Spleen (tissue), 11 donors: ENCODE measurements around the gene KRT222. TPM values are rescaled to one million over a fixed set of nuclear protein-coding genes. Genes with fewer than 3 reads are reported as not detected.

ENCODE experiments used
- DNase-seq: peaks from one replicate; pipeline ENCODE4 v3.0.0-alpha.2; 2020
- H3K27ac ChIP-seq, 8 donors: fragments of 200-600 bp; sonication (generic) in 7 of 8; 1 replicate in 4 of 8; 2 replicates in 4 of 8; pipeline versions ENCODE4 v1.5.0 to v1.8.0; 2016 to 2021; ENCODE audit warnings: inconsistent platforms in 4 of 8, mild to moderate bottlenecking in 4 of 8, moderate library complexity in 1 of 8
- H3K27me3 ChIP-seq, 7 donors: fragments of 200-600 bp; sonication (generic) in 6 of 7; replicated peaks in 1 of 7; 1 replicate in 4 of 7; 2 replicates in 3 of 7; pipeline versions ENCODE4 v1.5.0 to v1.8.0; 2016 to 2021; ENCODE audit warnings: inconsistent platforms in 3 of 7, mild to moderate bottlenecking in 1 of 7
- H3K36me3 ChIP-seq, 6 donors: fragments of 200-600 bp; sonication (generic) in 5 of 6; 1 replicate in 4 of 6; 2 replicates in 2 of 6; pipeline versions ENCODE4 v1.5.0 to v1.8.0; 2016 to 2021; ENCODE audit warnings: inconsistent platforms in 2 of 6
- H3K4me1 ChIP-seq, 6 donors: fragments of 200-600 bp; sonication (generic) in 5 of 6; 1 replicate in 3 of 6; 2 replicates in 3 of 6; pipeline versions ENCODE4 v1.5.0 to v1.8.0; 2016 to 2021; ENCODE audit warnings: inconsistent platforms in 3 of 6
- H3K4me3 ChIP-seq, 8 donors: fragments of 200-600 bp; sonication (generic) in 7 of 8; 1 replicate in 4 of 8; 2 replicates in 4 of 8; pipeline versions ENCODE4 v1.5.0 to v1.8.0; 2016 to 2021; ENCODE audit warnings: inconsistent platforms in 4 of 8, mild to moderate bottlenecking in 4 of 8, moderate library complexity in 2 of 8
- H3K9me3 ChIP-seq, 8 donors: fragments of 200-600 bp; sonication (generic) in 7 of 8; 1 replicate in 4 of 8; 2 replicates in 4 of 8; pipeline versions ENCODE4 v1.5.0 to v1.8.0; 2016 to 2021; ENCODE audit warnings: inconsistent platforms in 4 of 8
- POLR2A ChIP-seq, 3 donors: fragments of 450-650 bp; IDR thresholded peaks; one replicate each; pipeline ENCODE4 v1.5.1; 2017; ENCODE audit warnings: antibody characterized with exemption in 3 of 3, mild to moderate bottlenecking in 1 of 3
- POLR2AphosphoS5 ChIP-seq, 3 donors: sonication (generic); formaldehyde crosslinking; IDR thresholded peaks; one replicate each; pipeline ENCODE4 v1.5.1; 2017; ENCODE audit warnings: antibody characterized with exemption in 3 of 3
- WGBS, 5 donors: extraction: QIAGEN DNeasy Blood & Tissue Kit in 3 of 5; methylation state at CpG; one replicate each; pipeline versions ENCODE4 v1.1.5 to v1.1.7; 2013 to 2018; 5-methylcytosine and 5-hydroxymethylcytosine counted together
- intact Hi-C: fragments of 100-400 bp; cut with DNase I; formaldehyde crosslinking; loops from one replicate; pipeline ENCODE4 v1.15.0; 2023; ENCODE audit warnings: low total_unique reads
- polyA plus RNA-seq, 3 donors: library from polyadenylated mRNA; stranded (reverse); fragments of 200-250 nt; gene quantifications; one replicate each; pipeline ENCODE4 v1.2.1, GENCODE V29; 2013
- total RNA-seq, 7 donors: library from RNA; depleted of rRNA in 3 of 7; stranded (reverse); fragments of >200 nt in 3 of 7; fragmentation: NEBNext Ultra II Directional in 4 of 7; extraction: Animal tissue kit (Norgen Biotek cat#: 25700) in 4 of 7; gene quantifications; one replicate each; pipeline versions ENCODE4 v1.1.0 to v1.2.1, GENCODE V29; 2016 to 2021
- TF ChIP-seq, protein P1 (sequence below), 11 experiments: fragments of 200-600 bp in 7 of 11; fragments of 450-650 bp in 4 of 11; sonication (generic) in 4 of 11; IDR thresholded peaks in 8 of 11; conservative IDR thresholded peaks in 3 of 11; 1 replicate in 7 of 11; 2 replicates in 4 of 11; pipeline versions ENCODE4 v1.4.0 to v1.8.0; 2016 to 2021; ENCODE audit warnings: antibody characterized with exemption in 11 of 11, inconsistent platforms in 4 of 11, mild to moderate bottlenecking in 1 of 11
- donor health status: healthy with polysubstance abuse.
- donor health status: DM: no; HTN: no; CAD: no; lungs with moderate emphysema.
- donor health status: DM: no; HTN: no; CAD: no.
- donor health status: Bipolar disorder and iron deficiency.
- donor health status: healthy.
- donor health status: DM: no; HTN: no; CAD: no.
- donor health status: DM: yes; HTN: yes; CAD: no.

KRT222 gene
- total and polyA plus RNA-seq, 10 donors = 2.2 to 13.7 (median 4.6) TPM

DNA sequence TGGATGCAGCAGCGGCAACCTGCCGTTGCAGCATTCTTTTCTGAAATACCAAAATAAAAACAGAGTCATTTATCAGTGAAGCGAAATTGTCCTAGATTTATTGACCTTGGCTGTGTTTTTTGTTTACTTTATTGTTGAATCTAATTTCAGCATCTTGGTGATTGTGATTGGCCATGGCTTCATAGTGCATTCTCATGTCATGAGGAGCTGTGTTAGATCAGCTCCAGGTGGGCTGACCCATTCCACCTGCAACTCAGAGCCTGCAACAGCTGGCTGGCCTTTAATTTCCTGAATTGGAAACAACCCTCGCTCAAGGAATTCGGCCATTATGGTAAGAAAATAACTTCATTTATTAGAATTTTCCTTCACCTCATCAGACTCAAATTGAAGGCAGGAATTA is 22.1 kb upstream of the KRT222 start:
- TF ChIP-seq POLR2AphosphoS5 (IDR thresholded peaks at IDR 0.05) (no peak), POLR2A (IDR thresholded peaks at IDR 0.05) (no peak)
- no peak for DNase-seq
- no peaks in the 10 kb centered on the region for H3K4me1 ChIP-seq
- peaks cover 0 to 20% (median 0%) of the 10 kb centered on the region in 7 donors for H3K27me3 ChIP-seq
- whole genome bisulfite sequencing, 5 donors = 83 to 90% (median 87%) methylated on average over 5 of the region's 5 CpGs
- H3K36me3 ChIP-seq = no peaks in the 10 kb centered on the region
- intact Hi-C loops = no loop called here
- no peak overlapping the region for H3K4me3 ChIP-seq
- no peak overlapping the region for H3K27ac ChIP-seq
- H3K9me3 ChIP-seq = no peaks in the 10 kb centered on the region

DNA sequence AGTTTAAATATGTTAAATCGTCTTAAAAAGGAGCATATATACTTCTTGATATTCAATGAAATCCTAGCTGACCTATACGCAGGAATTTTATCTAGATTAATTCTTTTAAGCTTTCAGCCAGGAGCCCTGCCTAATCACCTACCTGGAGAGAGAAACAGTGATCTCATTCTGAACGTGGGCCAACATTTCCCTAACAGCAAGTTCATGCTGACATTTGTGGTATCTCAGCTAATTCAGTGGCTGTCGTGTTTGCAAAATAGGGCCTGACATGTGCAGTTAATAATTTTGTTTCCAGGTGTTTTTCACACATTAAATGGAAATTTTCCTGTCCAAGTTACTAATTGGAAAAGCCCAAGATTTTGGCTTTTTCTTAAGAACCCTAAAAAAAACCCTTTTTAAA is 21.2 kb upstream of the KRT222 start:
- Histone ChIP-seq H3K27ac (no peak overlapping the region), H3K4me3 (no peak overlapping the region)

GRCh38 chr17:40680998-40681397 is 16.0 kb upstream of the KRT222 start:
- no peaks in the 10 kb centered on the region for H3K36me3 ChIP-seq
- H3K9me3 ChIP-seq = no peaks in the 10 kb centered on the region
- H3K27me3 ChIP-seq = peaks cover 0 to 56% (median 0%) of the 10 kb centered on the region in 7 donors
- no peak overlapping the region for H3K4me3 ChIP-seq
- intact Hi-C loops = no loop called here
- H3K27ac ChIP-seq = no peak overlapping the region
- no peak for DNase-seq
- TF ChIP-seq POLR2A (IDR thresholded peaks at IDR 0.05) (no peak), POLR2AphosphoS5 (IDR thresholded peaks at IDR 0.05) (no peak)
- TF ChIP-seq, protein P1, sequence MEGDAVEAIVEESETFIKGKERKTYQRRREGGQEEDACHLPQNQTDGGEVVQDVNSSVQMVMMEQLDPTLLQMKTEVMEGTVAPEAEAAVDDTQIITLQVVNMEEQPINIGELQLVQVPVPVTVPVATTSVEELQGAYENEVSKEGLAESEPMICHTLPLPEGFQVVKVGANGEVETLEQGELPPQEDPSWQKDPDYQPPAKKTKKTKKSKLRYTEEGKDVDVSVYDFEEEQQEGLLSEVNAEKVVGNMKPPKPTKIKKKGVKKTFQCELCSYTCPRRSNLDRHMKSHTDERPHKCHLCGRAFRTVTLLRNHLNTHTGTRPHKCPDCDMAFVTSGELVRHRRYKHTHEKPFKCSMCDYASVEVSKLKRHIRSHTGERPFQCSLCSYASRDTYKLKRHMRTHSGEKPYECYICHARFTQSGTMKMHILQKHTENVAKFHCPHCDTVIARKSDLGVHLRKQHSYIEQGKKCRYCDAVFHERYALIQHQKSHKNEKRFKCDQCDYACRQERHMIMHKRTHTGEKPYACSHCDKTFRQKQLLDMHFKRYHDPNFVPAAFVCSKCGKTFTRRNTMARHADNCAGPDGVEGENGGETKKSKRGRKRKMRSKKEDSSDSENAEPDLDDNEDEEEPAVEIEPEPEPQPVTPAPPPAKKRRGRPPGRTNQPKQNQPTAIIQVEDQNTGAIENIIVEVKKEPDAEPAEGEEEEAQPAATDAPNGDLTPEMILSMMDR (IDR thresholded peaks at IDR 0.05 in 8 of 11, conservative IDR thresholded peaks at IDR 0.05 in 3 of 11) = no peak
- H3K4me1 ChIP-seq = no peaks in the 10 kb centered on the region

More for the DNA sequence above, 21.2 kb upstream of the KRT222 start:
- Histone ChIP-seq H3K9me3 (no peaks in the 10 kb centered on the region), H3K36me3 (no peaks in the 10 kb centered on the region), H3K27me3 (peaks cover 0 to 24% (median 0%) of the 10 kb centered on the region in 7 donors), H3K4me1 (no peaks in the 10 kb centered on the region)
- WGBS, 5 donors = 74 to 82% (median 79%) methylated on average over 4 of the region's 4 CpGs
- intact Hi-C loops = no loop called here
- no peak for DNase-seq
- no peak for TF ChIP-seq POLR2A (IDR thresholded peaks at IDR 0.05)
- no peak for TF ChIP-seq POLR2AphosphoS5 (IDR thresholded peaks at IDR 0.05)
- TF ChIP-seq, protein P1 (IDR thresholded peaks at IDR 0.05 in 8 of 11, conservative IDR thresholded peaks at IDR 0.05 in 3 of 11) = no peak

DNA sequence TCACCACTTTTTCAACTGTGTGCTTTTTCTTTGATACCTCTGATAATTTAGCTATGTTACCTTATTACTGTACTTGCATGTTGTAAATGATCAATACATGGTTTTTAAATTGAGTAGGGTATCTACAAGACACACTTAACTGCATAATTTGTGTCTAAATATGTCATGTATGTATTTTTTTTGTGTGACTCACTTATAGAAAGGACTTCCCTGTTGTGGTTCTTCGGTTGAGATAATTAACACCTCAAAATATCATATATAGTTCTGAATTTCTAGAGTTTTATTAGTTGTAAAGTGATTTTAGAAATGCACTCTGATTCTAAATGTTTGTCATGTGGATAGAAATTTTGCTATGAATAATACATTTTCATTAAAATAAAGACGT is 14.5 kb upstream of the KRT222 start:
- Histone ChIP-seq H3K9me3 (no peaks in the 10 kb centered on the region), H3K27me3 (peaks cover 0 to 61% (median 0%) of the 10 kb centered on the region in 7 donors), H3K4me3 (no peak overlapping the region), H3K4me1 (no peaks in the 10 kb centered on the region), H3K36me3 (no peaks in the 10 kb centered on the region), H3K27ac (no peak overlapping the region)
- no peak for DNase-seq
- TF ChIP-seq POLR2A (IDR thresholded peaks at IDR 0.05) = no peak
- TF ChIP-seq, protein P1 (IDR thresholded peaks at IDR 0.05 in 8 of 11, conservative IDR thresholded peaks at IDR 0.05 in 3 of 11) = no peak
- no peak for TF ChIP-seq POLR2AphosphoS5 (IDR thresholded peaks at IDR 0.05)
- intact Hi-C loops = no loop called here
- 71 to 80% (median 74%) methylated on average over 2 of the region's 2 CpGs for WGBS, 5 donors
